HK-2 (cell line): ENCODE data around the gene C15orf62.

ENCODE experiments used
- DNase-seq: peaks from one replicate; pipeline ENCODE4 v3.0.0-alpha.2; 2018; ENCODE audit not compliant: unreplicated experiment

Gene C15orf62

DNA sequence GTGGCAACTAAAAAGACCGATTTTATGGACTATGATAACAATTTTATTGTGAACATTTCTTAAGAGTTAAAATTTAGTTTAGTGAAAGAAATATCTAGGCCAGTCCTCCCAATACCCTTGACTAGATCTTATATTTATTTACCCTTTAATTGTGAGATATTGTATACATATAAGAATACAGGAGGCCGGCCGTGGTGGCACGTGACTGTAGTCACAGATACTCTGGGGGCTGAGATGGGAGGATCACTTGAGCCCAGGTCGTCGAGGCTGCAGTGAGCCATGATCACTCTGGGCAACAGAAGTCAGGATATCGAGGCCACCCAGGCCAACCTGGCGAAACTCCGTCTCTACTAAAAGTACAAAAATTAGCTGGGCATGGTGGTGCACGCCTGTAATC, 14.0 kb upstream of the C15orf62 start:
- DNase-seq: no peak

DNA sequence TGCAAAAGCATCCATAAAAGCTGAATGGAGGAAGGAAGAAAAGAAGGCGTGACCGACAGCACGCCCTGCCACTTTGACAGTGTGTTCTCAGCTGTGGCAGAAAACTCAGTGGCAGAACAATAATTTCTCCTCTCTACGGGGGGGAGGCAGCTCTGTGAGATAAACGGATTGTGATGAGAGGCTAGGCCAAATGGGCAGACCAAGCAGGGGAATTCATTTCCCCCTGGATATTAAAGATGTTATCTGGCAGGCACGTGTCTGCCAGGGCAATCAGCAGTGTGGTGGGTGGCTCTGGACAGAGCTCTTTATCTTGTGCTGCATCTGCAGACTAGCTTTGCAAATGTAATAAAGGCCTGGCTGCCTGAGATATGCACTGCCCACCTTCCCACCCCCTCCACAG, 12.8 kb upstream of the C15orf62 start:
- DNase-seq: no peak

DNA sequence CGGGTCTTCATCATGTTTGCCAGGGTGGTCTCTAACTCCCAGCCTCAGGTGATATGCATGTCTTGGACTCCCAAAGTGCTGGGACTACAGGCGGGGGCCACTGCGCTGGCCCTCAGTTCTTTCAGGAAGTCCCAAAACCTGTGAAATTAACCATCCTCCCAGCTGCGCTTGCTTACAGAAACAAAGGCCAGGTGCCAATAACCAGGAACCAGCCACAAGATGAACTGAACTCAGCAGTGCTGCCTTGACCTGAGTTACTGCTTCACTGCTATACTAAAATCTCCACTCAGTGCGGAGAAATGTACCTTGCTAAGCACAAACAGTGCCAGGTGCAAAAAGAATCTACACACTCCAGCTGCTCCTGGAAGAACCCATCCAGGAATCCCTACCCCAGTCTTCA, 9.8 kb upstream of the C15orf62 start:
- no peak for DNase-seq

DNA sequence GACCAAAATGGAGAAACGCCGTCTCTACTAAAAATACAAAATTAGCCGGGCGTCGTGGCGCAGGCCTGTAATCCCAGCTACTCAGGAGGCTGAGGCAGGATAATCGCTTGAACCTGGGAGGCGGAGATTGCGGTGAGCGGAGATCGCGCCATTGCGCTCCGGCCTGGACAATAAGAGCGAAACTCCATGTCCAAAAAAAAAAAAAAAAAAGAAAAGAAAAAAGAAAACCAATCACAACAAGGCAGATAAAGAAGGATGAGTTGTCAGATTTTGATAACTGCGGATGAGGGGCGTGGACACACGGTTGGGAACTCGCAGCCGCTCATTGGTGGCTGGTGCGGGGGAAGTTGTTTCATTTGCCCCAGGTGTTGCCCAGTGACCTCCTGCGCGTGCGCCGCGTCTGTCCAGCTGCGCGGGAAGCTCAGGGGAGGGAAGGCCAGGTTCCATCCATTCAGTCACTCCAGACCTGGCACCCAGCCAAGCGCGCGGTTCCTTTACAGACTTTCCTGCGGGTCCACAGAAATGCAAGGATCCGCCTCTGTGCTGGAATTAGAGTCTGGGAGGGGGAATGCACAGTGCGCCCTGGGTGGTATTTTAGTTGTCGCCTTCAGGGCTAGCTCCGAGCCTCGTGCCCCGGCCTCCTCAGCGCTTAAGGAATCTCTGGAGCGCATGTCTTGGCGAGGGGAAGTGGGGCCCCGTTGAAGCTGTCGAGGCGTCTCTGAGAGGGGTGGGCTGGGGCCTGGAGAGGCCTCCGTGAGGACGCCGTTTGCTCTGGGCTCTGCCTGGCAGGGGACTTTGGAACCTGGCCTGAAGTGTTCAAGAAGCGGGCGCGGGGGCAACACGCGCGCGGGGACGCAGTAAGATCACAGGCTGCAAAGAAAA, 6.6 kb upstream of the C15orf62 start:
- peak; percentile 76 for DNase-seq

DNA sequence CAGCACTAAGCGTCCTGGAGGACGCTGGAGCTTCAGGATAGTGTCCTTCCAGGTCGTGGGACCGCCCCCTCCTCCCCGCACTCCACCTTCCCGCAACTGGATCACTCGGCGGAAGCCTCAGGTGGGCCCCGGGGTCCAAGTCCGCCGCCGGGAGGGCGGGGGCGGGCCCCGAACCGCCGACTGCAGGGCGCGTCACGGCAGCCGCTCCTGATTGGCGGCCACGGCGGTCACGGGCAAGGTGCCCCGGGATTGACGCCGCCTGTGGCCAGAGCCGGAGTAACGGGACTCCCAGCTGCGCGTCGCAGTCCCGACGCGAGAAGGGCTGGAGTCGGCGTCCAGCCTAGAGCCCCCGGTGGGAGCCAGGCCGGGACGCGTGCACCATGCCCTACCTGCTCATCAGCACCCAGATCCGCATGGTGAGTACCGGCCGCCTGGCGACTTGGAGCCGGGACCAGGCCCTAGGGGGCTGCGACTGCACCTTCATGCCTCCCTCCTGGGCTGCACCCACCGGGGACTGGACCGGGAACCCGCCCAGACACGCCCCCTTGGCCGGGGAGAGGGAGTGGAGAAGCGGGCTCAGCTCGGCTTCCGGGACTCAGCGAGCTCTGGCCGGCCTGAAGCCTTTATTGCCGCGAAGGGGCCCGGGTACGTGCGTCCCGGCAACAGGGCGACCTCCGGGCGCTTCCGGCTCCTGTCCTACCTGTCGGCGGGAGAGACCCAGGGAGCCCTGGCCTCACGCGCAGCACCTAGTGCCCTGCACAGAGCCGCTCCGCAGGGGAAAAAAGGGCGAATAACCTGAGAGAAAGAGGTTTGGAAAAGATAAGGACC, 5.8 kb upstream of the C15orf62 start, which contains the start of gene GCHFR:
GCHFR (plus strand) TSS at position 268 of the 828 bp plus-strand sequence; CDS start at position 381, 113 bp downstream.
- DNase-seq: peak; percentile 70

DNA sequence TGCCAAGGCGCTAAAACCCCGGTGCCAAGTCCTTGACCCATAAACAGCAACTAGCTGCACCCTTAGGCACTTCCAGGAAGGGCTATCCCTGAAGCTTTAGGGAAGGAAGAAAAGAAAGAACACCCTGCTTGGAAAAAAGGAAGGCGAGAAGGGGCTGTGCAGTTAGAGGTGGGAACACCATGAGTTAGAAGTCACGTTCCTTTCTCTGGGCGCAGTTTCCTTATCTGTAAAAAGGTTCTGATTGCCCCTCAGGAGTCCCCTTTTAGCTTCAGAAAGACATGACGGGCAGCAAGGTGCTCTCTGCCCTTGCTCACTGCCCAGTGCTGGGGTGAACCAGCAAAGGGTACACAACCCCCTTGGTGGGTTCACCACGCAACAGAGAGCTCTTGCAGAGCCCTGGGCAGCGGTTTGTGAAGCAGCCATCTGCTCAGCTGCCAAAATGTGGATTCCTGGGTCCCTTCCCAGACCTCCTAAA, 5.1 kb upstream of the C15orf62 start:
- no peak for DNase-seq

DNA sequence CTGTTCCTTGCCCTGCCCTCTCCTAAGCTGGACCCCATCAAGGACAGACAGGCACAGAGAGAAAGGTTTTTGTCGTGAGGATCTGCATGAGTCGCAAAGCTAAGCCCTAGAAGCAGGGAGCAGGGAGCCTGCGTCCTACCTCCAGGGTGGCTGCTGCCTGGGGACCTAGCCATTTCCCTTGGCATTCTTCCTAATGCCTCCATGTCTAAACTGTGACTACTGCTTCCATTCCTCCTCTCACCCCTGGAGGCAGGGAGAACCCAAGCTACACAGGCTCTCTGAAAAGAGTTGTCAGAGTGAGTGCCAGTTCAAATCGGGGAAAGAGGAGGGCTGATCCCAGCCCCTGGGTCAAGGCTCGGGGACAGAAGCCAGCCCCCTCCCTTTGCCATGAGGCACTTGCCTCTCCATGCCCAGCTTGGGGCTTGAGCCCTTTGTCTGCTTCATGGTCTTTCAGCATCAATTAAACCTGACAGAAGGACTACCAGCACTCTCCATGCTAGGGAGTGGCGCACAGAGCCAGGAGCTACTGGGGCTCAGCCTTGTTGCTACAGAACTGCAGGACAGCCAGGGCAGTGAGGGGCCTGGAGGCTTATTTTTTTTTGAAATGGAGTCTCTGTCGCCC, 3.5 kb upstream of the C15orf62 start:
- no peak for DNase-seq

DNA sequence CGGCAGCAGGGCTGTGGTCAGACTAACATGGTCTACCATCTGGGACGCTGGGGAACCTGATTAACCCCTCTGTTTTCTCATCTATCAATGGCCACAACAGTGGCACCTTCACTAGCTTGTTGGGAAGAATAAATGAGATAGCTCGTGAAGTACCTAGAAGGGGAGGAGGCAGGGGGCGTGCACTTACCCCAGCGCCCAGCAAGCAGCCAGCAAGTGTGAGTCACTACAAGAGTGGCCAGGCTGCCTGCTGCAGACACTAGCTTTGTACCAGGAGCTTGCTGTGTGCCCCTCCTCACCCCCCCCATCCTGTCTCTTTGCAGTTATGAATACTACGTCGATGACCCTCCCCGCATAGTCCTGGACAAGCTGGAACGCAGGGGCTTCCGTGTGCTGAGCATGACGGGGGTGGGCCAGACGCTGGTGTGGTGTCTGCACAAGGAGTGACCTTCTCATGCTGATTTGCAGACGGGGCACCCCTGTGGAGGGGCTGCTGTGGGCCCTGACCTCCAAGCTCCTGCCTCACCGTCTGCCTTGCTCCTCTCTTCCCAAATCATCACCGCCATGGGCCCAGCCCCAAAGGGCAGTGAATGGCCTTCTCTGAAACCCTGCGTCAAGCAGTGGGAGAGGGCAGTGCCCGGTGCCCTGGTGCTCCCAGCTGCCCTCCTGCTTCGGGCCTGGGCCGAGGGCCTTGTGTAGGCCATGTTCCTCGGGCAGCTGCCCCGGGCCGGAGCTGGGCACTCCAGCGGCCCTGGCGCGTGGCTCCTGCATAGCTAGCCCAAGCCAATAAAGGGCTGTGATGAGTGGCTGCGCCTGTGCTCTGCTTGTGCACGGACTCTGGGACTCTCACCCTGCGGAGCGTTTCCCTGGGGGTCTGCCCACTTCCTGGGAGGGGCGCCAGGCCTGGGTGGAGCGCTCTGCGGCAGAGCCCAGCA, 2.6 kb upstream of the C15orf62 start:
- peak; percentile 56 for DNase-seq

DNA sequence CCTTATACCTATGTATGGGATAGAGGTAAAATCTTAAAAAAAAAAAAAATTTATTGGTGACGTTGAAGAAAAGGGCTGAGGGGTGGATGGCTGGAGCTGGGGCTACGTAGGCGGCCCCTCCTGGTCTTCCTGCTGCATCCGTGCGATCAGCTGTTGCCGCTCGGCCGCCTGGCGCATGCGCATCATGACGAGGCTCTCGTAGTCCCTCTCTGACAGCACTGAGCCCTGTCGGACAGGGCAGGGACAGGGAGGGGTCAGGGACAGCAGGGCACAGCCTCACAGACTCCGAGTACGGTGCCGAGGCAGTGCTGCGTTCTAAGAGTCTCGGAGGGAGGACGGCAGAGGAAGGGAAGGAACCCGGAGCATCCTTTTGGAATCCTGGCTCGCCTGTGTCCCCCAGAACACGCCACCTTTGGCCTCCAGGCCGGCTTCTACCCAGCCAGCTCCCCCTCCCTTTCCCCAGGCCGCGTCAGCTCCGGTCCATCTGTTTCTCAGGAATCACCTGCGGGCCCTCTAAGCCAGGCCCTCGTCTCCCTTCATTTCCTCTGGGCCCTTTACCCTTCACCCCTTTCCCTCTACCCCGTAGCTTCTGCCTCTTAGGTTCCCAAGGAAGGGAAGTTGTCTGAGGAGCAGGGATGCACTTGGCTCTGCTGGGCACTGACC, 1.8 kb upstream of the C15orf62 start:
- DNase-seq: no peak

DNA sequence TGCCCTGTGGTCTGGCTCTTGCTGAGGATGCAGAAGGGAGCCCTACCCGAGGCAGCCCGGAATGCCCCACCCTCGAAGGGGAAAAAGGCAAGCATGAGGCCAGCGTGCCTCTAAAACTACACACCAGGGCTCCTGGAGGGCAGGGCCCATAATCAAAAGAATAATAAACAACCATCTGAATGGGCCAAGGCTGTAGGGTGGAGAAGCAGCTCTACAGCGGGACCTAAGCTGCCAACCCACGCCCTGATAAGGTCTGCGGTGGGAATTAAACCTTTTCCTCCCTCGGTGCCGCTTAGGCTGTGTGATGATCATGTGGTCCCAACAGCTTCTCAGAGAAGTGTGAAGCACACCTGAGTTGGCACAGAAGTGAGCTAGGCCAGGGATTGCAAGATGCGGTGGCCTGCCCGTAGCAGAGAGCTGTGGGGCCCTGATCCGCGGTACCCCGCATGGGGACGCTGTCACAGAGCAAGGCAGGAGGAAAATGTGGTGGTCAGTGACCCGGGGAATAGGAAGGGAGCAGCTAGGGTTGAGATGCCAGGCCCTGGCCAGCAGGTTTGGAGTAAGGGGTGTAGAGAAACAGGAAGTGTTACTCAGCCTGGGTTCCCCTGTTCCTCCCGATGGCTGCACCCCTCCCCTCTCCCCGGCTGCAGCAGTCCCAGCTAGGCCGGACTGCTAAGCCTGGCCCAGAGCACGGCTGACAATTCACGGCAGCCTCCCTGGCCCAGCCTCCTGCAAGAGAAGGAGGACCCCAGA, 1.1 kb upstream of the C15orf62 start:
- no peak for DNase-seq

DNA sequence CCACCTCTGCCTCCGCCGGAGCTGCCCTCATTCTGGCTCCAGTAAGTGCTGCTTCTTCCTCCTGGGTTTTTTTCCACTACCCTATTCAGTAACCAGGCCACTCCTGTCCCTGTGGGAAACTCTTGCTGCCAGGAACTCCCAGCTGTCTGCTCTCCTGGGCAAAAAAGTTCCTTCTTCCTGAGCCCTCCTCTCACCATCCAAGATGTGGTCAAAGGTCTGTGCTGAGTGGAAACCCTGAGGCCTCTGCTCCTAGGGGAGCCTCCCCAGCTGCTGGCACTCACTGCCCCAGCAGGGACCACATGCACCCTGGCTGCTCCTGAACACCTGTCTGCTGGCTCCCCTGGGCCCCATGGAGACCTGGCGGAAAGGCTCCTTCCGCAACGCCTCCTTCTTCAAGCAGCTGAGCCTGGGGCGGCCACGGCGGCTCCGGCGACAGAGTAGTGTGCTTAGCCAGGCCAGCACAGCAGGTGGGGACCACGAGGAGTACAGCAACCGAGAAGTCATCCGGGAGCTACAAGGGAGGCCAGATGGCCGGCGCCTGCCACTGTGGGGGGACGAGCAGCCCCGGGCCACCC, 454 bp downstream of the C15orf62 start:
- DNase-seq: no peak

DNA sequence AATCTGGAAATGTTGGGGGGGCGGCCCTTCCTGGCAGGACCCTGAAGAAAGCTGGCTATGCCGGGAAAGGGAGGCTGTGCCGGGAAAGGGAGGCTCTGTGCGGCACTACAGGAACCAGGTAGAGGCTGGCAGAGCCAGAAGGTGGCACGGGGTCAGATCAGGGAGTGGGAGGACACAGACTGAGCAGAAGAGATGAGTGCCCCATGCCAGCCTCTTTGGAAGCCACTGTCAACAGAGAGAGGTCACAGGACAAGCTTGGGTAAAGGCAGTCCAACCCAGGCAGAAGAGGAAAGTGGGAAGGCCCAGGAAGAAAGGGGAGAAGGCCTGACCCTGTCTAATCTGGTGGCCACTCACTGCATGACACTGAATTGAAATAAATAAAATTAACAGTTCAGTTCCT, 1.5 kb downstream of the C15orf62 start:
- DNase-seq: no peak

DNA sequence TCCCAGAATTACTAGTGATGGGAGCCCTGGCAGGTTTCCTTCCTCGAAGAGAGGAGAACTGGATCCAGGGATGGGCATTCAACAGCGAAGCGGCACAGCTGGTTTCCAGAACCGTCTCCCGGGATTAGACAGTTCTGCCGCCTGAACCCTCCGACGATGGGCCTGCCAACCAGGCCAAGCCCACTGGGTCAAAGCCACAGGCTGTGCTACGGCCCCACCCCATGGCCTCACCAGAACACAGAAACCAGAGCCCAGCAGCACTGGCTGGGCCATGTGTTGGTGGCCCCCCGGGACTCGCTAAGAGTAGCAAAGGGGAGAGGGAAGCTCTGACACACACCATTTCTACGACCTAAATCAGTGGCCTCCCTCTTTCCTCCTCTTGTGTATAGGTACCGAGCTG, 2.2 kb downstream of the C15orf62 start:
- DNase-seq: no peak

DNA sequence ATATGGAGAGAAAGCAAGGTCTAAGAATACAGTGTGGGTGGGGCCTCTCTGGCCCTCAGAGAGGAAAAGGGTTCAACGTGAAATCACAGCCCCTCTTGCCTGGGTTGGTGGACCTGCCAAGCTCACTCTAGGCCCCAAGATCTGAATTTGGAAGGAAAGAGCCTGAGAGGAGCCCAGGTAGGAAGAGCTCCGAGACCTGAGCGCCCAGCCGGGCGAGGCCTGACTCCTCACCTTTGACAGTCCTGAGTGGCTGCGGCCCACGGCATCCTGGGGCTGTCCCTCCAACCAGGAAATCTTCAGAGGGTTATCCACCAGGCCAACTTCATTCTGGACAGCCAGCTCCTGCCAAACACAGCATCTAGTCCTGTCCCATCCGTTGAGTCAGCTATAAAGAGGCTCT, 3.7 kb downstream of the C15orf62 start:
- DNase-seq: no peak

DNA sequence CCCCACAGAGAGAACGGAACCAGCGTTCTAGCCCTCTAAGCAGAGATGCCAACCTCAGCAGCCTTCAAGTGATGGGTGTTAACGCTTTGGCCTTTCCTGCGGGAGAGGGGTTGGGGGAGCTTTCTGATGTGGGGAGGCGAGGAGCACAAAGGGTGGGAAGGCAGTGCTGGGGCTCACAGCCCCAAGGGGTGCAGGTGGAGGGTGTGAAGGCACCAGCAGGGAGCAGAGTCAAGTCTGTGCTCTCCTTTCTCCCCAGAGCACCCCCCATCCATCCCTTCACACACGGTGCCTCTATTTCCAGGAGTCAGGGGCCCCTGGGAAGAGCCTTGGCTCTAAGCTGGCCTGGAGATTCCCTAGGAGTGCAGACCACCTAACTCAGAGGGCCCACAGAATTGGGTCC, 4.1 kb downstream of the C15orf62 start:
- DNase-seq: no peak

DNA sequence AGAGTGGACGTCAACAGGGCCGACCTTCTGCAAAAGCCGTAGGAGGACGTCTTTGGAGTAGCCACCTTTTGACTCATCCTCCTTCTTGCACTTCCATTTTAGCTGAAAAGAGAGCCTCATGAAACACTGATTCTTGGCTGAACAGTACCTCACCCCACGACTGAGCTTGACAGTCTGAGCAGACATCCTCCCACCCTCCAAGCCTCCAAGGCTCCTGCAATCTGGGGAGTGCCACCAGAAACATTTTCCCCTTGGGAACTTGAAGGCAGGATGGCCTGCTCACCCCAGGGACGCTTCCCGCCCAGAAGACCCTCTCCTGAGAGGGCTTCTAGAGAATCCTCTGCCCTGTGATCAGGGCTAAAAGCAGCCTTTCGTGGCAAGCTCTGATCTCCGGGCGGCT, 5.2 kb downstream of the C15orf62 start:
- DNase-seq: no peak

DNA sequence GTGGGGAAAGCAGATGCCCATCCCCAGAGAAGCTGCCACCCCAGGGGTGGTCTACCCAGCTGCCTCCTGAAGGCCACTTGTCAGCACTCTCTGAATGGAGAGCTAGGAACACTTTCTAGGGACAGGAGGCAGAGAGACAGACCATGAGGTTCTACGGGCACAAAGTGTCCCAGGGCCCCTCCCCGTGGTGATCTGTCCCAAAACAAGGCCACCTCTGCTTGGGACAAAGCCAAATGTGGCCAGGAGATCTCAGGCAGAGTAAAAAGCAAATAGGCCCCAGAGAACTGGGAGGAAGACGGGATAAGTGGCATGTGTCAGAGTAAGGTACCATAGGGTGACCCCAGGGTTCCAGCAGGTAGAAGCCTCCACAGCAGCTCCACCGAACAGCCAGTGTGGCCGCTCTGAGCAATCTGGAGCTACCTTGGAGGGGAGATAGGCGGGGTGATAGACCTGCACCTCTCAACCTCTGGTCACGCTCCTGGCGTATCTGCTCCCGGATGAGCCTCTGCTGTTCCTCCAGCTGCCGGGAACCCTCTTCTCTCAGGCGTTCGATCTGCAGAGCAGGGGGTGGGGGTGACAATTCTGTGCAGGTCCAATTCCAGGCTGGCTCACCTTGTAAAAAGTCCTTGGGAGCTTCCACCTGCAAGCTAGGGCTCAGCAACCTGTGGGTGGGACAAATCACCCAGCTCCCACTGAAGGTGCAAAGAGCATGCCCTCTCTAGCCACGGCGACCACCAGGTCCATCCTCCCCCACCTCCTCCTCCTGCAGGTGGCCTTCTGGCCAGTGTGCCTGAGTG, 6.2 kb downstream of the C15orf62 start:
- no peak for DNase-seq

DNA sequence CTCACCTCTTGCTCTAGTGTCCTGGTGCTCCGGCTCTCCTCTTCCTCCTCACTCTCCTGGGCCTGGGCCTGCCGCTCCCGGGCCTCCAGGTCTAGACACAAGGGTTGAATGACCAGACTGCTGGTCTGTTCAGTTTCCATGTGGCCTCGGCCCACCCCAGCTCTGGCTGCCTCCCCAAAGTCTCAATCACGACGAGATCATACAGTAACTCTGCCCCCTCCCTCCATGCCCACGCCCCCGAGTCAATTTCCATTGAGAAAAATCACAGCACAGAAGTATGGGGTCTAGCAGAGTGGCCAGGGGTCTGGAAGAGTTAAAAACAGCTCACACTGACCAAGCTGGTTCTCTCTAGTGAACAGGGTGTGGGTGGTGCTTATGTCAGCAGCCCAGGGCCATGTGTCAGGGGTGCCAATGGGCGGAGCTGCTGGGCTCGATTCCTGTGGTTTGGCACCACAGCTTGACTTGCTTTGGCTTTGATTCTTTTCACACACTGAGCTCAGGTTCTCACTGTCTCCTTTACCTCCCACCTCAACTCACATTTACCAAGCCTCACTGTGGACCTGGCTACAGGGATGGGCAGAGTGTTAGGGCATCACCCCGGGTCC, 6.9 kb downstream of the C15orf62 start:
- DNase-seq: peak; percentile 44
